ENCODE results near the gene ASIC2. TPM values are rescaled to one million over a fixed set of nuclear protein-coding genes. Genes with fewer than 3 reads are reported as not detected.
A peak's percentile ranks its signal among the peaks of the same experiment; 100 is the strongest.
"Not testable (repeated sequence)": the region's sequence is repeated elsewhere in the genome, so short reads cannot be mapped to it uniquely, and the experiment has no call there.

Gene ASIC2
- total and polyA plus RNA-seq, 4 donors: 0.10 to 0.18 TPM; not detected in 2

DNA sequence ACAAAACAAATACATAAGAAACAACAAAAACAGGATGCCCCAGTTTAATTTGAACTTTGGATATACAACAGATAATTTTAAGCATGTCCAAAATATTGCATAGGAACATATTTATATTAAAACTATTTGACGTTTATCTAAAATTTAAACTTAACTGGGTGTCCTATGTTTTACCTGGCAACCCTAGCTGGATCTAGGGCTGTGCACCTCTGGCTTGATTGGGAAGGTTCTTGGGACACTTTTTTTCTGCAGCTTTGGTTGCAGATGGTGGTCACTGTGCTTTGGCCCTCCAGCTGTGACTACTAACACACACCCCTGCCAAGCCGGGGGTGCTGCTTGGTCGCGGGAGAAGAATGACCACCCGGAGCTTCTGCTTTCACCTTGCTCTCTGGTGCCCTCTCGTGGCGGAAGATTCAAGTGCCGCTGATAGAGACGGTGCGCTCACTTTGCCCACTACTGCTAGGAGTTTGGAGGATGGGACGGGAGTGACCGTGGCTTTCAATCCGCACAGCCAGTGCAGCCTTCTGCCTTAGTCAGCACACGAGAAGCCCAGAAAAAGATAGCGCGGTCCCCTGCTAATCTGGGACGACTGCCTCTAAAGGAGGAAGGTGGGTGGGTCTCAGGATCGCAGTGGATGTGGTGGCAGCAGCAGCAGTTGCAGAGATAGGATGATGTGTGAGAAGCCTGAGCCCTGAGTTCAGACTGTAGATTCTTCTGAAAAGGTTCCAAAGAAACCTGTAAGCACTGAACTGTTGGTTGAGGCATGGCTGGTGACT, 294.8 kb downstream of the ASIC2 start:
- peak; percentile 84 to 93 for DNase-seq
- Histone ChIP-seq H3K36me3 (ENCODE audit: control insufficient read depth in 1 of 2, insufficient read depth in 2 of 2, low read length in 1 of 2) (no peaks in the 10 kb centered on the region), H3K9me3 (ENCODE audit: control insufficient read depth, low read length) (no peaks in the 10 kb centered on the region), H3K4me1 (ENCODE audit: control insufficient read depth in 1 of 2, insufficient read depth in 2 of 2, low read length in 2 of 2) (no peaks in the 10 kb centered on the region), H3K4me3 (ENCODE audit: low read length in 2 of 2) (no peak overlapping the region), H3K27ac (ENCODE audit: low read depth in 1 of 2, low read length in 2 of 2) (no peak overlapping the region), H3K27me3 (ENCODE audit: control insufficient read depth in 1 of 2, insufficient read depth in 2 of 2, low read length in 1 of 2) (no peaks in the 10 kb centered on the region)
- peak; percentile 51 for ATAC-seq (ENCODE audit: low FRiP score)
- intact Hi-C loops (cut with DNase I): loop anchor here in 1 of 2 donors (10.0 kb wide), 2 partner anchors 213 to 513 kb away; partner anchors contain the start of gene CDK5R1
- 3% methylated on average over 18 of the region's 18 CpGs for WGBS, 2 donors

DNA sequence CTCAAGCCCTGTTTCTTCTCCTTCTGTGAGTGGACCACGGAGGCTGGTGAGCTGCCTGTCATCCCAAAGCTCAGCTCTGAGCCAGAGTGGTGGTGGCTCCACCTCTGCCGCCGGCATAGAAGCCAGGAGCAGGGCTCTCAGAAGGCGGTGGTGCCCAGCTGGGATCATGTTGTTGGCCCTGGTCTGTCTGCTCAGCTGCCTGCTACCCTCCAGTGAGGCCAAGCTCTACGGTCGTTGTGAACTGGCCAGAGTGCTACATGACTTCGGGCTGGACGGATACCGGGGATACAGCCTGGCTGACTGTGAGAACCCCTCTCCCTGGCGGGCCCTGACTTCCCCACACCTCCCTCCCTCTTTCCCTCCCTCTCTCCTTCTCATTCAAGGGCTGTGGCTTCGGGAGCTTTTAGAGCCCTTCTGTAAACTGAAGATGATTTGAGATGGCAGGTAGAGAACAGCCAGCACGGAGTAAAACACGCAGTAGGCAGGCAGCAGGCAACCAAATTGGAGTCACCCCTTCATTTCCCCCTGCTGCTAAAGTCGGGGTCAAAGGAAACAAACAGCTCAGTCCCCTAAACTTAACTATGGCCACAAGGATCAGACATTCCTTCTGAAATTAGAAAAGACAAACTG, 297.6 kb downstream of the ASIC2 start:
- Histone ChIP-seq H3K36me3 (ENCODE audit: control insufficient read depth in 1 of 2, insufficient read depth in 2 of 2, low read length in 1 of 2) (no peaks in the 10 kb centered on the region), H3K4me3 (ENCODE audit: low read length in 2 of 2) (no peak overlapping the region), H3K9me3 (ENCODE audit: control insufficient read depth, low read length) (no peaks in the 10 kb centered on the region), H3K4me1 (ENCODE audit: control insufficient read depth in 1 of 2, insufficient read depth in 2 of 2, low read length in 2 of 2) (no peaks in the 10 kb centered on the region), H3K27me3 (ENCODE audit: control insufficient read depth in 1 of 2, insufficient read depth in 2 of 2, low read length in 1 of 2) (no peaks in the 10 kb centered on the region), H3K27ac (ENCODE audit: low read depth in 1 of 2, low read length in 2 of 2) (no peak overlapping the region)
- intact Hi-C loops (cut with DNase I): loop anchor here in 1 of 2 donors (10.0 kb wide), 2 partner anchors 211 to 511 kb away; partner anchors contain the start of gene CDK5R1
- 71 to 80% methylated on average over 14 of the region's 14 CpGs for WGBS, 2 donors
- DNase-seq (no peak), ATAC-seq (ENCODE audit: low FRiP score) (no peak)

DNA sequence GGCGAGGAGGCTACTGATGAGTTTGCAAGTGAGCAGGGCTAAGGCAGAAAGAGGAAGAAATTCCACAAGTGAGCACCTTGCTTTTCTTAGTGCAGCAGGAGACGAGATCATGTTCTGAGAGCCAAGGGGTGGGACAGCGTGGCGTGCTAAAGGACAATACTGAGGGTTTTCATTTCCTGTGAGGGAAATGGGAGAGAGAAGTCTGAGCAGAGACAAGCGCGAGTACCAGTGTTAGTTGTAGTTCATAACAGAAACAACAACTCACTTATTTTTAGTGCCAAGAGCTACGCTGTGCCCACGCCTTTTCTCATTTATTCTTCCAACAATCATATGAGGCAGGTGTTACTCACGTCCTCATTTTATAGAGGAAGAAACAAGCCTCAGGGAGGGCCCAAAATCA, 299.1 kb downstream of the ASIC2 start:
- Histone ChIP-seq H3K27me3 (ENCODE audit: control insufficient read depth in 1 of 2, insufficient read depth in 2 of 2, low read length in 1 of 2) (no peaks in the 10 kb centered on the region), H3K27ac (ENCODE audit: low read depth in 1 of 2, low read length in 2 of 2) (no peak overlapping the region), H3K4me1 (ENCODE audit: control insufficient read depth in 1 of 2, insufficient read depth in 2 of 2, low read length in 2 of 2) (no peaks in the 10 kb centered on the region), H3K9me3 (ENCODE audit: control insufficient read depth, low read length) (no peaks in the 10 kb centered on the region), H3K4me3 (ENCODE audit: low read length in 2 of 2) (no peak overlapping the region), H3K36me3 (ENCODE audit: control insufficient read depth in 1 of 2, insufficient read depth in 2 of 2, low read length in 1 of 2) (no peaks in the 10 kb centered on the region)
- ATAC-seq (ENCODE audit: low FRiP score) (no peak), DNase-seq (no peak)
- WGBS, 2 donors: 58 to 59% methylated on average over 9 of the region's 9 CpGs
- intact Hi-C loops (cut with DNase I): loop anchor here in 1 of 2 donors (10.0 kb wide), 2 partner anchors 209 to 509 kb away; partner anchors contain the start of gene CDK5R1

DNA sequence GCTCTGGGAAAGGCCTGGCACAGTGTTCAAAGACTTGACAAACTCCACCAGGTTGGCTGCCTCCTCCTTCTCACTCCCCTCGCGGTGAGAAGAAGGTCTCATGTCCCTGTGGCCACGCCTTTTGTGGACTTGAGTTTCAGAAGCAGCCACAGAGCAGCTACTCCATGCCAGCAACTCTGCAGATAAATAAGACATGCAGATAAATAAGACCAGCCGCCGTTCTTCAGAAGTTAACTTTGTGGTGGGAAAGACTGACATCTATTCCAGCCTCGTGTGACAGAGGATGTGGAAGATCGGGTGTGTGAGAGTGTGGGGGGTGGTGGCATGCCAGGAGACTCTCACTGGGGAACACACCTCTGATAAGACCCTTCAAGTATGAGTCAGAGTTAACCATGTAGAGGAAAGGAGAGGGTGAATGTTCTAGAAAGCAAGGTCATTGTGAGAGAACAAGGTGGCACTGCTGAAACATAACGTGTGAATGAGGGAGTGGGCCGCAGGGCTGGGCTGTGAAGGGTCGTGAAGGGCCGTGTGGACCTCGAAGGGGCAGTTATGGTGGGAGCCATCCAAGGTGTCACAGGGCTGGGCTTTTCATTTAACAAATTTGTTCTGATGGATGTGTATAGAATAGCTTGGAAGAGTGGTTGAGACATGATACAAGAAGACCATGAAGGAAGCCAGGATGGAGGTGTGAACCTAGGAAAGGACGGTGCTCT, 300.6 kb downstream of the ASIC2 start:
- Histone ChIP-seq H3K4me1 (ENCODE audit: control insufficient read depth in 1 of 2, insufficient read depth in 2 of 2, low read length in 2 of 2) (no peaks in the 10 kb centered on the region), H3K9me3 (ENCODE audit: control insufficient read depth, low read length) (peaks cover 1% of the 10 kb centered on the region), H3K36me3 (ENCODE audit: control insufficient read depth in 1 of 2, insufficient read depth in 2 of 2, low read length in 1 of 2) (no peaks in the 10 kb centered on the region), H3K27me3 (ENCODE audit: control insufficient read depth in 1 of 2, insufficient read depth in 2 of 2, low read length in 1 of 2) (no peaks in the 10 kb centered on the region), H3K4me3 (ENCODE audit: low read length in 2 of 2) (no peak overlapping the region), H3K27ac (ENCODE audit: low read depth in 1 of 2, low read length in 2 of 2) (no peak overlapping the region)
- no peak for ATAC-seq (ENCODE audit: low FRiP score)
- WGBS, 2 donors: 68 to 72% methylated on average over 13 of the region's 13 CpGs
- intact Hi-C loops (cut with DNase I): loop anchor here in 1 of 2 donors (10.0 kb wide), 2 partner anchors 208 to 508 kb away; partner anchors contain the start of gene CDK5R1
- no peak for DNase-seq

DNA sequence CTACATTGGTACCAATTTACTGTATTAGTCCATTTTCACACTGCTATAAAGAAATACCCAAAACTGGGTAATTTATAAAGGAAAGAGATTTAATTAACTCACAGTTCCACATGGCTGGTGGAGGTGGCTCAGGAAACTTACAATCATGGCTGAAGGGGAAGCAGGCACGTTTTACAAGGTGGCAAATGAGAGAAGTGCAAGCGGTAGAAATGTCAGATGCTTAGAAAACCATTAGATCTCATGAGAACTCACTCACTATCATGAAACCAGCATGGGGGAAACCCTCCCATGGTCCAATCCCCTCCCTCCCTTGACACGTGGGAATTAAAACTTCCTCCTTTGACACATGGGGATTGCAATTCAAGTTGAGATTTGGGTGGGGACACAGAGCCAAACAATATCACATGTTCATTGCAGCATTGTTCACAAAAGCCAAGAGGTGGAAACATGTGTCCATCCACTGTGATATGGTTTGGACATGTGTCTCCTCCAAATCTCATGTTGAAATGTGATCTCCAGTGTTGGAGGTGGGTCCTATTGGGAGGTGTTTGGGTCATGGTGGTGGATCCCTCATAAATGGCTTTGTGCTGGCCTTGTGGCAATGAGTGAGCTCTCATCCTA, 304.5 kb downstream of the ASIC2 start:
- intact Hi-C loops (cut with DNase I): no loop called here
- no peaks in the 10 kb centered on the region for H3K27me3 ChIP-seq (ENCODE audit: control insufficient read depth in 1 of 2, insufficient read depth in 2 of 2, low read length in 1 of 2)
- H3K9me3 ChIP-seq (ENCODE audit: control insufficient read depth, low read length): peaks cover 1% of the 10 kb centered on the region
- no peaks in the 10 kb centered on the region for H3K4me1 ChIP-seq (ENCODE audit: control insufficient read depth in 1 of 2, insufficient read depth in 2 of 2, low read length in 2 of 2)
- H3K4me3 ChIP-seq (ENCODE audit: low read length in 2 of 2): no peak overlapping the region
- 66 to 71% methylated on average over 3 of the region's 3 CpGs for WGBS, 2 donors
- H3K27ac ChIP-seq (ENCODE audit: low read depth in 1 of 2, low read length in 2 of 2): no peak overlapping the region
- ATAC-seq (ENCODE audit: low FRiP score) (no peak), DNase-seq (no peak)
- H3K36me3 ChIP-seq (ENCODE audit: control insufficient read depth in 1 of 2, insufficient read depth in 2 of 2, low read length in 1 of 2): no peaks in the 10 kb centered on the region

DNA sequence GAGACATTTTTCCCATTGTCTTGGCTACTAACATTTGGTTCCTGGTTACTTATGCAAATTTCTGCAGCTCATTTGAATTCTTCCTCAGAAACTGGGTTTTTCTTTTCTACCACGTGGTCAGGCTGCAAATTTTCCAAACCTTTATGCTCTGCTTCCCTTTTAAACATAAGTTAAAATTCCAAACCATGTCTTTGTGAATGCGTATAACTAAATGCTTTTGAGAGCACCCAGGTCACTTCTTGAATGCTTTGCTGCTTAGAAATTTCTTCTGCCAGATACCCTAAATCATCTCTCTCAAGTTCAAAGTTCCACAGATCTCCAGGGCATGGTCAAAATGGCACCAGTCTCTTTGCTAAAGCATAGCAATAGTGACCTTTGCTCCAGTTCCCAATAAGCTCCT, 305.2 kb downstream of the ASIC2 start:
- WGBS, 2 donors: 54 to 63% methylated on average over 2 of the region's 2 CpGs
- H3K4me3 ChIP-seq (ENCODE audit: low read length in 2 of 2); ATAC-seq (ENCODE audit: low FRiP score); intact Hi-C loops (cut with DNase I); DNase-seq; H3K27me3 ChIP-seq (ENCODE audit: control insufficient read depth in 1 of 2, insufficient read depth in 2 of 2, low read length in 1 of 2); H3K4me1 ChIP-seq (ENCODE audit: control insufficient read depth in 1 of 2, insufficient read depth in 2 of 2, low read length in 2 of 2); H3K27ac ChIP-seq (ENCODE audit: low read depth in 1 of 2, low read length in 2 of 2); H3K9me3 ChIP-seq (ENCODE audit: control insufficient read depth, low read length); H3K36me3 ChIP-seq (ENCODE audit: control insufficient read depth in 1 of 2, insufficient read depth in 2 of 2, low read length in 1 of 2): not testable (repeated sequence)

DNA sequence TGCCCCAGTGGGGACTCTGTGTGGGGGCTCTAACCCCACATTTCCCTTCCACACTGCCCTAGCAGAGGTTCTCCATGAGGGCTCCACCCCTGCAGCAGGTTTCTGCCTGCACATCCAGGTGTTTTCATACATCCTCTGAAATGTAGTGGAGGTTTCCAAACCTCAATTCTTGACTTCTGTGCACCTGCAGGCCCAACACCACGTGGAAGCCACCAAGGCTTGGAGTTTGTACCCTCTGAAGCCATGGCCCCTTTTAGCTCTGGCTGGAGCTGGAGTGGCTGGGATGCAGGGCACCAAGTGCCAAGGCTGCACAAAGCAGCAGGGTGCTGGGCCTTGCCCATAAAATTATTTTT, 305.7 kb downstream of the ASIC2 start:
- H3K36me3 ChIP-seq (ENCODE audit: control insufficient read depth in 1 of 2, insufficient read depth in 2 of 2, low read length in 1 of 2); intact Hi-C loops (cut with DNase I); H3K4me1 ChIP-seq (ENCODE audit: control insufficient read depth in 1 of 2, insufficient read depth in 2 of 2, low read length in 2 of 2); ATAC-seq (ENCODE audit: low FRiP score); H3K9me3 ChIP-seq (ENCODE audit: control insufficient read depth, low read length); H3K4me3 ChIP-seq (ENCODE audit: low read length in 2 of 2); H3K27ac ChIP-seq (ENCODE audit: low read depth in 1 of 2, low read length in 2 of 2); DNase-seq; H3K27me3 ChIP-seq (ENCODE audit: control insufficient read depth in 1 of 2, insufficient read depth in 2 of 2, low read length in 1 of 2): not testable (repeated sequence)
- WGBS, 2 donors: 32 to 42% methylated on average over 1 of the region's 1 CpG

DNA sequence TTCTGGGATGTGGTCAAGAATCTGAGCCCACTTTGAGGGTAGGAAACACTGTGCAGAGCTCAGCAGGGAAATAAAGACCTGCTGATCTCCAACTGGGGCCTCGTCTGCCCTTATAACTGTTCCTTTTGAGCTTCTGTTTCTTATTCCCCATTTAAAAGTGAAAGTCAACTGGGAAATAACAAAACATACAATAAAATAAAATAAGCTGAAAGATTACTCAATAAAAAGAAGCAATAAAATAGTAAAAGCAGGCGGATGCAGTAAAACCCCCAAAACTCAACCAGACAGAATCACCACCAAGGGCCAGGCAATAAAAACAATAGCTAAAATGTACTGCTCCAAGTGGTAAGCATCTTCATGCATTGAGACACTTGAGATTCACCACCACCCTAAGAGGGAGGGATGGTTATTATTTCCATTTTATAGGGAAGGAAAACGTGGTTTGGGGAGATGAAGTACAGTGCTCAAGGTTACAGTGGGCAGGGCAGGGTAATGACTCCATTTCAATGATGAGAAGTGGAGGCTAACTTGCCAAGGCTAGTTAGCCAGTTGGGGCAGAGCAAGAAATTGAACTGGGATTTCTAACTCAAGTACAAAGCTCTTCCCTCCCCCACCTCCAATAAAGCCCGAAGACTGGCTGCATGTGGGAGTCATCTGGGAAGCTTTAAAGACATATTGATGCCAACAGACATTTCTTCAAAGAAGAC, 307.9 kb downstream of the ASIC2 start:
- 75 to 76% methylated on average over 4 of the region's 4 CpGs for WGBS, 2 donors
- DNase-seq (no peak), ATAC-seq (ENCODE audit: low FRiP score) (no peak)
- no peak overlapping the region for H3K4me3 ChIP-seq (ENCODE audit: low read length in 2 of 2)
- H3K36me3 ChIP-seq (ENCODE audit: control insufficient read depth in 1 of 2, insufficient read depth in 2 of 2, low read length in 1 of 2): no peaks in the 10 kb centered on the region
- H3K4me1 ChIP-seq (ENCODE audit: control insufficient read depth in 1 of 2, insufficient read depth in 2 of 2, low read length in 2 of 2): no peaks in the 10 kb centered on the region
- H3K27me3 ChIP-seq (ENCODE audit: control insufficient read depth in 1 of 2, insufficient read depth in 2 of 2, low read length in 1 of 2): no peaks in the 10 kb centered on the region
- H3K9me3 ChIP-seq (ENCODE audit: control insufficient read depth, low read length): peaks cover 1% of the 10 kb centered on the region
- H3K27ac ChIP-seq (ENCODE audit: low read depth in 1 of 2, low read length in 2 of 2): no peak overlapping the region
- intact Hi-C loops (cut with DNase I): no loop called here

Measured in aorta (tissue), 5 donors.